ENCODE measurements around the gene NFE2.

DNA sequence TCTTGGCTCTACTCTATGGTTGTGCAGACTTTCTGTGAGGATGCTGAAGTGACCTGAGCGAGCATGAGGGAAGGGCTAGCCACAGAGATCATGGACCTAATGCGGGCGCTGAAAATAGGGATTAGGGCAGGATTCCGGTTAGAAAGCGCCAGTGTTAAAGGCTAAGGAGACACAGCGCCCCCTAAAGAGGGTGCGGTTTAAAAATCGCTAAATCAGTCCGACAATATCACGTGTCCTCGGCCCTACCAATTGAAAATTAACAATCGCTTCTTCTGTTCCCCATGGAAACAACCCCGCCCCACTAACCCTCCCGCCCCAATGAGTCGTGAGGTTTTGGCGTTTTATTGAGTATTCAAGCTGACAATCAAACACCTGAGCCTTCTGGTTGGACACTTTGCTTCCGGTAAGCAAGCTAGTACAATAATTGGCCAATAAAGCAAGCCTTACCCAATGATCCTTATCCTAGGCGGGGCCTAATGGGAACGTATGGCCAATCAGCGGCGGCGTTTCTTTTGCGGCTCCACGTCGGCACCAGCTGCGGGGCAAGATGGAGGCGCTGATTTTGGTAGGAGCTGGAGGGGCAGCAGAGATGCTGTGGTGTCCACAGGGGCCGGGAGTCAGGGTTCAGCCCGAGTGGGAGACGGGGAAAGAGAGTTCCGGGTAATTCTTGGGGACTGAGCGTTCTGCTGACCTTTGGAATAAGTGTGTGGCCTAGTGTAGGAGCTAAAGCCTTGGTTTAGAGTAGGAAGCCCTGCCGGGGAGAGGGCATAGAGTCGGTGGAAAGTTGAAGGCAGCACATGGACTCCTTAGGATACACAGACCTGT, 24.0 kb upstream of the NFE2 start, which contains the start of gene COPZ1:
- no peak for TF ChIP-seq EZH2 (IDR thresholded peaks at IDR 0.05; ENCODE audit: borderline replicate concordance, low read depth, low read length, poor library complexity, severe bottlenecking)
- TF ChIP-seq, protein P1, sequence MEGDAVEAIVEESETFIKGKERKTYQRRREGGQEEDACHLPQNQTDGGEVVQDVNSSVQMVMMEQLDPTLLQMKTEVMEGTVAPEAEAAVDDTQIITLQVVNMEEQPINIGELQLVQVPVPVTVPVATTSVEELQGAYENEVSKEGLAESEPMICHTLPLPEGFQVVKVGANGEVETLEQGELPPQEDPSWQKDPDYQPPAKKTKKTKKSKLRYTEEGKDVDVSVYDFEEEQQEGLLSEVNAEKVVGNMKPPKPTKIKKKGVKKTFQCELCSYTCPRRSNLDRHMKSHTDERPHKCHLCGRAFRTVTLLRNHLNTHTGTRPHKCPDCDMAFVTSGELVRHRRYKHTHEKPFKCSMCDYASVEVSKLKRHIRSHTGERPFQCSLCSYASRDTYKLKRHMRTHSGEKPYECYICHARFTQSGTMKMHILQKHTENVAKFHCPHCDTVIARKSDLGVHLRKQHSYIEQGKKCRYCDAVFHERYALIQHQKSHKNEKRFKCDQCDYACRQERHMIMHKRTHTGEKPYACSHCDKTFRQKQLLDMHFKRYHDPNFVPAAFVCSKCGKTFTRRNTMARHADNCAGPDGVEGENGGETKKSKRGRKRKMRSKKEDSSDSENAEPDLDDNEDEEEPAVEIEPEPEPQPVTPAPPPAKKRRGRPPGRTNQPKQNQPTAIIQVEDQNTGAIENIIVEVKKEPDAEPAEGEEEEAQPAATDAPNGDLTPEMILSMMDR (conservative IDR thresholded peaks at IDR 0.05; ENCODE audit: low read depth, low read length): peak; percentile 89

Data from A673 (cell line).